ENCODE data around the gene TMEM247. TPM values are rescaled to one million over a fixed set of nuclear protein-coding genes. Genes with fewer than 3 reads are reported as not detected.
A peak's percentile ranks its signal among the peaks of the same experiment; 100 is the strongest.

TMEM247 gene
- not detected for total RNA-seq

GRCh38 chr2:46479265-46479664 lies at the start of gene TMEM247:
TSS of gene TMEM247 (plus strand) at chr2:46479565.
- TF ChIP-seq CTCF (IDR thresholded peaks at IDR 0.05) (no peak), POLR2A (IDR thresholded peaks at IDR 0.05) (no peak)
- Histone ChIP-seq H3K27me3 (no peaks in the 10 kb centered on the region), H3K36me3 (no peaks in the 10 kb centered on the region), H3K9me3 (no peaks in the 10 kb centered on the region), H3K4me1 (peaks cover 0 to 6% (median 0%) of the 10 kb centered on the region in 4 donors), H3K4me3 (no peak within 1 kb of the TSS), H3K27ac (no peak within 1 kb of the TSS)
- no peak for DNase-seq

- Histone ChIP-seq H3K4me3 (no peak overlapping the region), H3K9me3 (no peaks in the 10 kb centered on the region), H3K4me1 (no peaks in the 10 kb centered on the region), H3K36me3 (no peaks in the 10 kb centered on the region), H3K27ac (peak overlapping the region in 1 of 4 donors; percentile 15), H3K27me3 (no peaks in the 10 kb centered on the region)
- no peak for DNase-seq
- TF ChIP-seq POLR2A (IDR thresholded peaks at IDR 0.05) (no peak), CTCF (IDR thresholded peaks at IDR 0.05) (no peak)
Measured at GRCh38 chr2:46430413-46430812, 49.0 kb upstream of the TMEM247 start.

- Histone ChIP-seq H3K27ac (peak overlapping the region in 1 of 4 donors; percentile 15), H3K36me3 (no peaks in the 10 kb centered on the region), H3K27me3 (no peaks in the 10 kb centered on the region), H3K4me3 (no peak overlapping the region), H3K4me1 (no peaks in the 10 kb centered on the region), H3K9me3 (no peaks in the 10 kb centered on the region)
- TF ChIP-seq POLR2A (IDR thresholded peaks at IDR 0.05) (no peak), CTCF (IDR thresholded peaks at IDR 0.05) (no peak)
- DNase-seq: no peak
Measured at GRCh38 chr2:46430992-46431391, 48.4 kb upstream of the TMEM247 start.

- Histone ChIP-seq H3K27ac (peak overlapping the region in 1 of 4 donors; percentile 25), H3K27me3 (no peaks in the 10 kb centered on the region), H3K36me3 (no peaks in the 10 kb centered on the region), H3K4me1 (no peaks in the 10 kb centered on the region), H3K4me3 (no peak overlapping the region), H3K9me3 (no peaks in the 10 kb centered on the region)
- DNase-seq: no peak
- no peak for TF ChIP-seq POLR2A (IDR thresholded peaks at IDR 0.05)
Measured at GRCh38 chr2:46431481-46432235, 47.7 kb upstream of the TMEM247 start.

- DNase-seq: no peak
- H3K36me3 ChIP-seq: no peaks in the 10 kb centered on the region
- H3K27me3 ChIP-seq: no peaks in the 10 kb centered on the region
- TF ChIP-seq POLR2A (IDR thresholded peaks at IDR 0.05): no peak
- H3K9me3 ChIP-seq: no peaks in the 10 kb centered on the region
- no peak overlapping the region for H3K4me3 ChIP-seq
- H3K4me1 ChIP-seq: no peaks in the 10 kb centered on the region
- H3K27ac ChIP-seq: no peak overlapping the region
Measured at GRCh38 chr2:46434851-46435273, 44.5 kb upstream of the TMEM247 start.

GRCh38 chr2:46435353-46435752 lies 44.0 kb upstream of the TMEM247 start:
- TF ChIP-seq POLR2A (IDR thresholded peaks at IDR 0.05) (no peak), CTCF (IDR thresholded peaks at IDR 0.05) (no peak)
- DNase-seq: no peak
- H3K27ac ChIP-seq: no peak overlapping the region
- no peaks in the 10 kb centered on the region for H3K9me3 ChIP-seq
- H3K4me3 ChIP-seq: no peak overlapping the region
- no peaks in the 10 kb centered on the region for H3K27me3 ChIP-seq
- no peaks in the 10 kb centered on the region for H3K4me1 ChIP-seq
- no peaks in the 10 kb centered on the region for H3K36me3 ChIP-seq

Data from Peyer's patch (tissue), 4 donors.